ENCODE results near the gene SYCN. TPM values are rescaled to one million over a fixed set of nuclear protein-coding genes. Genes with fewer than 3 reads are reported as not detected.

Gene SYCN
- total RNA-seq, 3 donors from 2014 or later (not counting 1 experiment from before 2014, with no cell fraction given), result not detected

DNA sequence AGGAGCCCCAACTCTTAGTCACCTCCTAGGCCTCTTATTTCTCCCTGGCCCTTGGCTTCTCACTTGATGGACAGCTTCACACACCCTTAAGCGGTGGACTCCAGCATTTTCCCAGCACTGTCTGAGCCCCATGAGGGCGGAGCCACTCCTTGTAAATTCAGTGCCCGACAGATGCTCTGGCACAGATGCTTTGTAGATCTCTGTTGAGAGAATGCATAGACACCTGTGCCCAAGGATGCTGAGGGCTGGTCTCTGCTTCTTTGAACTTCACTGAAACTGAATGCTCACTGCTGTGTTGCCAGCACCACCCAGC is 3.3 kb downstream of the SYCN start:
- 87% methylated on average over 3 of the region's 3 CpGs for WGBS (ENCODE audit: insufficient coverage)
- intact Hi-C loops (cut with micrococcal nuclease), result no loop called here
- Mint-ChIP-seq H3K4me3 (no peak overlapping the region), H3K9me3 (no peaks in the 10 kb centered on the region), H3K36me3 (no peaks in the 10 kb centered on the region), H3K27me3 (ENCODE audit: low read depth in 2 of 2) (peaks cover 53 to 55% of the 10 kb centered on the region in 2 donors), H3K4me1 (peaks cover 6 to 17% of the 10 kb centered on the region in 2 donors), H3K27ac (no peak overlapping the region)
- ATAC-seq (no peak), DNase-seq (no peak)
- no peaks in the 10 kb centered on the region for H3K9me3 ChIP-seq (ENCODE audit: control insufficient read depth, insufficient read depth, low read length)
- TF ChIP-seq CTCF (IDR thresholded peaks at IDR 0.05), result no peak
- H3K36me3 ChIP-seq (ENCODE audit: control insufficient read depth, insufficient read depth, low read length), result no peaks in the 10 kb centered on the region
- H3K27me3 ChIP-seq (ENCODE audit: control insufficient read depth, insufficient read depth, low read length), result peaks cover 48% of the 10 kb centered on the region
- H3K4me3 ChIP-seq (ENCODE audit: low read length), result no peak overlapping the region
- H3K27ac ChIP-seq (ENCODE audit: low read length), result no peak overlapping the region
- peaks cover 17% of the 10 kb centered on the region for H3K4me1 ChIP-seq (ENCODE audit: control insufficient read depth, insufficient read depth, low read length)

GRCh38 chr19:39200066-39200802 is 3.8 kb downstream of the SYCN start:
- no peak overlapping the region for H3K27ac ChIP-seq (ENCODE audit: low read length)
- no peaks in the 10 kb centered on the region for H3K36me3 ChIP-seq (ENCODE audit: control insufficient read depth, insufficient read depth, low read length)
- peaks cover 48% of the 10 kb centered on the region for H3K27me3 ChIP-seq (ENCODE audit: control insufficient read depth, insufficient read depth, low read length)
- intact Hi-C loops (cut with micrococcal nuclease), result no loop called here
- WGBS (ENCODE audit: insufficient coverage), result 85% methylated on average over 32 of the region's 32 CpGs
- no peaks in the 10 kb centered on the region for H3K9me3 ChIP-seq (ENCODE audit: control insufficient read depth, insufficient read depth, low read length)
- H3K27me3 Mint-ChIP-seq (ENCODE audit: low read depth in 2 of 2), result peaks cover 53% of the 10 kb centered on the region in 2 donors
- DNase-seq (no peak), ATAC-seq (no peak)
- H3K27ac Mint-ChIP-seq, result no peak overlapping the region
- no peak overlapping the region for H3K4me3 ChIP-seq (ENCODE audit: low read length)
- H3K4me1 Mint-ChIP-seq, result peaks cover 6 to 21% of the 10 kb centered on the region in 2 donors
- no peaks in the 10 kb centered on the region for H3K36me3 Mint-ChIP-seq
- peaks cover 20% of the 10 kb centered on the region for H3K4me1 ChIP-seq (ENCODE audit: control insufficient read depth, insufficient read depth, low read length)
- H3K4me3 Mint-ChIP-seq, result no peak overlapping the region
- no peak for TF ChIP-seq CTCF (IDR thresholded peaks at IDR 0.05)
- H3K9me3 Mint-ChIP-seq, result no peaks in the 10 kb centered on the region

- Mint-ChIP-seq H3K36me3 (no peaks in the 10 kb centered on the region), H3K4me3 (no peak overlapping the region), H3K27me3 (ENCODE audit: low read depth in 2 of 2) (peaks cover 46 to 48% of the 10 kb centered on the region in 2 donors), H3K27ac (no peak overlapping the region), H3K4me1 (peaks cover 6 to 21% of the 10 kb centered on the region in 2 donors), H3K9me3 (no peaks in the 10 kb centered on the region)
- Histone ChIP-seq H3K27me3 (ENCODE audit: control insufficient read depth, insufficient read depth, low read length) (peaks cover 45% of the 10 kb centered on the region), H3K9me3 (ENCODE audit: control insufficient read depth, insufficient read depth, low read length) (no peaks in the 10 kb centered on the region), H3K4me1 (ENCODE audit: control insufficient read depth, insufficient read depth, low read length) (peaks cover 20% of the 10 kb centered on the region), H3K4me3 (ENCODE audit: low read length) (no peak overlapping the region), H3K27ac (ENCODE audit: low read length) (no peak overlapping the region), H3K36me3 (ENCODE audit: control insufficient read depth, insufficient read depth, low read length) (no peaks in the 10 kb centered on the region)
- DNase-seq (no peak), ATAC-seq (no peak)
- no peak for TF ChIP-seq CTCF (IDR thresholded peaks at IDR 0.05)
- intact Hi-C loops (cut with micrococcal nuclease), result no loop called here
- 60% methylated on average over 11 of the region's 11 CpGs for WGBS (ENCODE audit: insufficient coverage)
Observed at GRCh38 chr19:39199025-39199424, 5.0 kb downstream of the SYCN start.

DNA sequence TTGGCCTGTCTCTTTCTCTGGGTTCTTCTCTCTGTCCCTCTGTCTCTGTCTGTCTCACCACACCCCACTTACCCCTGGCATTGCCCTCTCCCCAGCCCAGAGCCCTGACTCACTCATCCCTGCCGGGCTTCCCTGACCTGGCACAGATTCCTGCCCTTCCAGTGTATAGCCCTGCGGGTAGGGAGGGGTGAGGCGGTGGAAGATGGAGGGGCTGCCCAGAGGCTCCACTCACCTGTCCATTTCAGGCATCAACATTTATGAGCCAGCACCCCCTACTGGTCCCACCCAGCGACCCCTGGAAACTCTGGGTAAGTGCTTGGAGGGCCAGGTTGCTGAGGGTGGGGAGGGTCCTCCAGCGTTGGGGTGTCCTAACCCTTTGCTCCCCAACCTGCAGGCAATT is 6.3 kb downstream of the SYCN start:
- peaks cover 34% of the 10 kb centered on the region for H3K27me3 ChIP-seq (ENCODE audit: control insufficient read depth, insufficient read depth, low read length)
- Mint-ChIP-seq H3K27ac (no peak overlapping the region), H3K4me1 (peaks cover 6 to 21% of the 10 kb centered on the region in 2 donors), H3K27me3 (ENCODE audit: low read depth in 2 of 2) (peaks cover 33 to 45% of the 10 kb centered on the region in 2 donors), H3K9me3 (no peaks in the 10 kb centered on the region), H3K4me3 (peak overlapping the region; percentile 55), H3K36me3 (no peaks in the 10 kb centered on the region)
- no peak for TF ChIP-seq CTCF (IDR thresholded peaks at IDR 0.05)
- intact Hi-C loops (cut with micrococcal nuclease), result no loop called here
- ATAC-seq, result no peak
- H3K27ac ChIP-seq (ENCODE audit: low read length), result no peak overlapping the region
- H3K4me1 ChIP-seq (ENCODE audit: control insufficient read depth, insufficient read depth, low read length), result peaks cover 20% of the 10 kb centered on the region
- no peak for DNase-seq
- WGBS (ENCODE audit: insufficient coverage), result 42% methylated on average over 2 of the region's 5 CpGs
- no peaks in the 10 kb centered on the region for H3K36me3 ChIP-seq (ENCODE audit: control insufficient read depth, insufficient read depth, low read length)
- no peak overlapping the region for H3K4me3 ChIP-seq (ENCODE audit: low read length)
- H3K9me3 ChIP-seq (ENCODE audit: control insufficient read depth, insufficient read depth, low read length), result no peaks in the 10 kb centered on the region

Measured in natural killer cell (primary cell).